HG03558 (cell line): ENCODE data around the gene NEXN.
"Not testable (repeated sequence)": the region's sequence is repeated elsewhere in the genome, so short reads cannot be mapped to it uniquely, and the experiment has no call there.

Experiments
- ATAC-seq: cut with Tn5 transposase; IDR thresholded peaks from one replicate; pipeline ENCODE4 v1.9.1; 2021; ENCODE audit warnings: moderate number of reproducible peaks; ENCODE audit not compliant: unreplicated experiment; ENCODE audit errors: extremely low read depth

Gene NEXN

GRCh38 chr1:77900687-77901293, 12.4 kb downstream of the NEXN start:
- ATAC-seq, result no peak

GRCh38 chr1:77905603-77906002, 17.2 kb downstream of the NEXN start:
- ATAC-seq, result no peak

GRCh38 chr1:77906019-77906545, 17.7 kb downstream of the NEXN start:
- ATAC-seq, result no peak

- no peak for ATAC-seq
Observed at GRCh38 chr1:77906624-77907023, 18.2 kb downstream of the NEXN start.

- no peak for ATAC-seq
Observed at GRCh38 chr1:77910116-77910515, 21.7 kb downstream of the NEXN start.

GRCh38 chr1:77918918-77919317, 30.5 kb downstream of the NEXN start:
- not testable (repeated sequence) for ATAC-seq

- ATAC-seq, result no peak
Observed at GRCh38 chr1:77925518-77925917, 37.1 kb downstream of the NEXN start.

- ATAC-seq, result no peak
Observed at GRCh38 chr1:77925956-77926355, 37.5 kb downstream of the NEXN start.

GRCh38 chr1:77926561-77927357, 38.3 kb downstream of the NEXN start:
- no peak for ATAC-seq

- ATAC-seq, result no peak
Observed at GRCh38 chr1:77927414-77927813, 39.0 kb downstream of the NEXN start.

GRCh38 chr1:77929806-77930205, 41.4 kb downstream of the NEXN start:
- no peak for ATAC-seq

- ATAC-seq, result no peak
Observed at GRCh38 chr1:77938651-77939050, 50.2 kb downstream of the NEXN start.

- ATAC-seq, result no peak
Observed at GRCh38 chr1:77940921-77941570, 52.6 kb downstream of the NEXN start.

GRCh38 chr1:77942400-77943140, 54.1 kb downstream of the NEXN start:
- no peak for ATAC-seq

- no peak for ATAC-seq
Observed at GRCh38 chr1:77945345-77945744, 56.9 kb downstream of the NEXN start.

- no peak for ATAC-seq
Observed at GRCh38 chr1:77948841-77949424, 60.5 kb downstream of the NEXN start.

- no peak for ATAC-seq
Observed at GRCh38 chr1:77950873-77951272, 62.4 kb downstream of the NEXN start.

GRCh38 chr1:77951328-77951727, 62.9 kb downstream of the NEXN start:
- no peak for ATAC-seq

- no peak for ATAC-seq
Observed at GRCh38 chr1:77953907-77954306, 65.5 kb downstream of the NEXN start.

GRCh38 chr1:77954521-77954920, 66.1 kb downstream of the NEXN start:
- no peak for ATAC-seq
